HG03280 (cell line): ENCODE data around the gene ERH.
A peak's percentile ranks its signal among the peaks of the same experiment; 100 is the strongest.

Experiments used
- ATAC-seq: cut with Tn5 transposase; IDR thresholded peaks from one replicate; pipeline ENCODE4 v1.9.1; 2021; ENCODE audit warnings: mild to moderate bottlenecking, moderate library complexity; ENCODE audit not compliant: unreplicated experiment

ERH gene

DNA sequence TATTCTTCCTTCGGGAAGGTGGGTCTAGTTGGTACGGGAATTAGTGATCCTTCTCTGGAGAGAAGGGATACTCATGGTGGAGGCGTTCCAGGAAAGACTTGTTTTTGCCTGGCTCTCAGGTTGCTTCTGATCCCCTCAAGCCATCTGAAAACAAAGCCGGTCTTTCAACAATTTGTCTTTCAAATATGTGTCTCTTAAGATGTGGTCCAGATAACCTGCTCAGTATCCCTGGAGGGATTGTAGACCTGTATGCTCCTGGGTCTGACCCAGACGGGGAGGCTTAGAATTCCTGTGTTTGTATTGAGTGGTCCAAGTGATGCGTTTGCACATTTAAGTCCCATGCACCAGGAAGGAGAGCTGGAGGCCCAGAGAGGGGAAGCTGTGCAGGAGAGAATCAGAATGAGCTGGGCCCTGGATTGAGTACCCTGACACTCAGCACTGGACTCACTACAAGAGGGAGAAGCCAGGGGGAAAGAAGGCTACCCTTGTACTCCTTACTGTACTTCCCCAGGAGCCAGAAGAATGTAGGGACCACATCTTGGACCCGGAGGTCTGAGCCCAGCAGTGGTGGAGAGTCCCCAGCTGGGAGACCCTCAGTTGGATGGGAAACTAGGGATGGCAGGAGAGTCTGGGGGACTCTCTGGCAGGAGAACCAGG, 40.4 kb downstream of the ERH start:
- no peak for ATAC-seq

DNA sequence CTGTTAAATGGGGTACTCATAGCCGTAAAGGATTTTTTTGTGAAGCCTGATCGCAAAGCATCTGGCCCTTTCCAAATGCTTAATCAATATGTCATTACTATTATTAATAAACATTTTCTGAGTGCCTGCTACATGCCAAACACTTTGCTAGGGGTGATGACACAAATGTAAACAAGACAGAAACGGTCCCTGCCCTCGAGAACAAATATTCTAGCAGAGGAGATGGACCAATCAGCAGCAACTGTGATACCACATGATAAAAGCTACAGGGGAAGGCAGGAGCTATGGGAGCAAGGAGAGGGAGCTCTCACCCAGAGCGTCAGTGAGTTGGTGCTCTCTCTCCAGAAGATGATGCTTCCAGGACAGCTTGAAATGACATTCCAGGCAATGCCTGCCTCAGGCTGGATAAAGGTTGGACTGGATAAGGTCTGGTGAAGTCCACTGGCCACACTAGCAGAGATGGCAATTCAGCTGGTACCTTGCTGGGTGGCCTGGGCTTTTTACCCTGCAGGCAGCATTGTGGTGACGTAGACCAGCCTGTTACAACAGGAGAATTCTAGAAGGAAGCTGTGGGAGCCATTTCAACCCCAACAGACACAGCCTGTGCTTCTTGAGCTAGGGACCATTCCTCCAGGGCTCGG, 41.1 kb downstream of the ERH start:
- no peak for ATAC-seq

GRCh38 chr14:69355607-69356281, 42.4 kb downstream of the ERH start:
- no peak for ATAC-seq

- no peak for ATAC-seq
Measured at GRCh38 chr14:69355154-69355597, 42.9 kb downstream of the ERH start.

- ATAC-seq = peak; percentile 83
Measured at GRCh38 chr14:69354383-69355153, 43.5 kb downstream of the ERH start.

- ATAC-seq = no peak
Measured at GRCh38 chr14:69353168-69353567, 44.9 kb downstream of the ERH start.

DNA sequence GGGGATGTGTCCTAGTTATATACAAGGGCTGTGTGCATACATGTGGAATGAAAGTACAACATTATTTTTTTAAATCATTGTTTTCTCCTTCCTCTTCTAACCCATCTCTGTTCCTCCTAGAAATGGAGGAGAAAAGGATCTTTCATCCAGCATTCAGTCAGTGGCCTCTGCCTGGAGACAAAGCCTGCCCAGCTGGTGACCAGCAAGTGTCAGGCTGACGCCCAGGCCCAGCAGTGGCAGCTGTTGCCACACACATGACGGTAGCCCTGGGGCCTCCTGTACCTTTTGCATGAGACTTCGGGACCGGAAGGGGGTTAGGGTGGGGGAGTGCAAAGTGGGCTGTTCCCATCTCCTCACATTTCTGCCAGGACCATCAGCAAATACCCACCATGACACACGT, 46.2 kb downstream of the ERH start:
- no peak for ATAC-seq

- no peak for ATAC-seq
Measured at GRCh38 chr14:69351385-69351784, 46.7 kb downstream of the ERH start.

GRCh38 chr14:69350892-69351291, 47.2 kb downstream of the ERH start:
- ATAC-seq = no peak

DNA sequence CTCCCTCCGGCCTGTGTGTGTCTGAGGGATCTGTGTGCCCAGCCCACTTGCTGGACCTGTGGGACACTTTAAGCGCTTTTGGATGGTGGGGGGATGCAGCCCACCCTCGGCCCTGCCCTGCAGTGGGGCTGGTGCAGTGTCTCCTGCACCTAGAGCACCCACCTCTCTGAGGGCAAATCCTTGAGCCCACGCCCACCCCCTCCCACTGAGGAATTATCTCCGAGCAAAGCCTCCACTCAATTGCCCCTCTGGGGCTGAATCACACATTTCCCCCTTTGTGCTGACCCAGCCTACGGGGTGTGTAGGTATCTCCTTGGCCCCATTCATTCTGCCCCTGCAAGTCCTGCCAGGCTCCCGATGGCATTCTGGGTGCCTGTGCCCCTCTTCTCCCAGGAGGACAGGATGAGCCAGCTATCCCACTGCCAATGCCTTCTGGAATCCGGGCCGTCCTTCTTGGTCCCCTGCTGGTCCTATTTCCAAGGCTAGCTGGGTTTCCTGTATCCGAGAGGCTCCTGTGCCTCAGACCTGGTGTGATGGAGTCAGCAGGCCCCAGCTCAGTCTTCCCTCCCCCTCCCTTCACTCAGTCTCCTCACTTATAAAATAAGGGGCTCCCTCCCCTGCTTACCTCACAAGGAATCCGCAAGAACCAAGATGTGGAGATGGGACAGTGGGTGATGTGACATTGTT, 48.9 kb downstream of the ERH start:
- no peak for ATAC-seq

- ATAC-seq = no peak
Measured at GRCh38 chr14:69346710-69347109, 51.4 kb downstream of the ERH start.

DNA sequence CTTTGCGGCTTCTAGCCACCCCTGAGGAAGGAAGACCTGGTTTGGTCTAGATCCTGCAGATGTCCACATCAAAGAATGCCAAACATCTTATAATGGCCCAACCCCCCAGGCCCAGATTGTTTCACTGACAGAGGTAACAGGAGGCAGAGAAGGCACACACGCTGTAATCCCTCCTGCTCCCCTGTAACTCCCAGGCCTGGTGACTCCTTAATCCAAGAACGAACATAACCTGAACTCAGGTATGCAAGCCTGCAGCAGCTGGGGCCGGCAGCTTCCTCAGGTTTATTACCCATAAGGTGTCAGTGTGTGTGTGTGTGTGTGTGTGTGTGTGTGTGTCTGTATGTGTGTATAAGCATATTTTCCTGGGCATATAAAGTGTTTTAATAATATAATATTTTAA, 52.7 kb downstream of the ERH start:
- no peak for ATAC-seq

DNA sequence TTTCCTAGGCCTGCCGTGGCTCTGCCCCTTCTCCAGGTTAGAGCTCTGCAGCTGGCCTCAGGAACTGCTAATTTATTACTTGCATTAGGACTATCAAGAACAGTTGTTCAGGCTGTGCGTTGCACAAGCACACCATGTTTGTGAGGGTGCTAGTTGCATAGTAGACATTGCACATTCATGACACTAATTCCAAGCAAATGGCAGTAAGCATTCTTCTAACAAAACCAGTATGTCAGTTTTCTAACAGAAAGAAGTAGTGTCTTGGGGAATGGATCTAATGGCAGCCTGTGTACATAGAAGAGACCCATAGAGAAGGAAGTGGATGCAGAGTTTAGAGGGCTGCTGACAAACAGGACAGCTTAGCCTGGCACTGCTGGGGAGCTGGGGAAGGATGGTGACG, 53.9 kb downstream of the ERH start:
- no peak for ATAC-seq

DNA sequence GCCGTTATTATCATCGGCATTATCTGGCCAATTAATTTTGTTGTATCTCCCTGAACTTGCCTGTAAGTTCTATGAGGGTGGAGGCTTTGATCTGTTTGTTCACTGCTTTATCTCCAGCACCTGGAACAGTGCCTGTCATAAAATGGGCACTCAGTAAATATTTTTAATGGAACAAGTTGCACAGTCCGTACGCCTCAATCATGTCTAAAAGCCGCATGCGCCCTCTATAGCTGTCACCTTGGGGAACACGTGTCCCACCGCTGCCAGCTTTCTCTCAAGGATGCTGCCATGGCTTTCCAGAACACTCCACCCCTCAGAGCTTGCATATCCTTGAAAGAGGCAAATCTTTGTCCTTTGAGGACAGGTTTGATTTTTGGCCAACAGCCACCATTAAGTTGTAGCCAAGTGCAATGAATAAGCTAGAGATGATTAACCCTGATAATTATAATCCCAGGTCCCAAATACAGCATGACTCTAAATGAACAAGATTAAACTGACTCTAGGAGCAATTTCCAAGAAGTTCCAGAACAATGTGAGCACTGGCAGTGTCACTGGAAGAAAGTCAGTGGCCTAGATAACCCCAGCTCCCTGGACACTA, 55.1 kb downstream of the ERH start:
- no peak for ATAC-seq

GRCh38 chr14:69339426-69339825, 58.7 kb downstream of the ERH start:
- ATAC-seq = no peak

- ATAC-seq = no peak
Measured at GRCh38 chr14:69337984-69338383, 60.1 kb downstream of the ERH start.

GRCh38 chr14:69335371-69335771, 62.7 kb downstream of the ERH start:
- no peak for ATAC-seq

DNA sequence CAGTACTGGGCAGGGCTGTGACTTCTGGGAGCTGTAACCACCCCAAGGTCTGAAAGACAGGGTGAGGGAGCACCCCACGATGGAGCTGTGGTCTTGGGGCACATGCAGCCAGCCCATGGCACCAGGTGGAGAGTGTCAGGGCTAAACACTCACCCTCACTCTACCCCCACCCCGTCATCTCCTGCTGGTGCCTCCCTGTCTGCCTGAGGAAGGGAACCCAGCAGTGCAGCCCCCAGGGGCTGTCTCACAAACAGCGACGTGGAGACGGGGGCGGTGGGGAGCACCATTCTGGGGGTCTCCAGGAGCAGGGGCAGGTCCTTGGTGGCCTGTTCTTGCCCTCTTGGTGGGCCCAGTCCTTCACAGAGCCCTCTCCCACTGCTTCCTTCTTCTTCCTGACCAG, 63.5 kb downstream of the ERH start:
- ATAC-seq = no peak

DNA sequence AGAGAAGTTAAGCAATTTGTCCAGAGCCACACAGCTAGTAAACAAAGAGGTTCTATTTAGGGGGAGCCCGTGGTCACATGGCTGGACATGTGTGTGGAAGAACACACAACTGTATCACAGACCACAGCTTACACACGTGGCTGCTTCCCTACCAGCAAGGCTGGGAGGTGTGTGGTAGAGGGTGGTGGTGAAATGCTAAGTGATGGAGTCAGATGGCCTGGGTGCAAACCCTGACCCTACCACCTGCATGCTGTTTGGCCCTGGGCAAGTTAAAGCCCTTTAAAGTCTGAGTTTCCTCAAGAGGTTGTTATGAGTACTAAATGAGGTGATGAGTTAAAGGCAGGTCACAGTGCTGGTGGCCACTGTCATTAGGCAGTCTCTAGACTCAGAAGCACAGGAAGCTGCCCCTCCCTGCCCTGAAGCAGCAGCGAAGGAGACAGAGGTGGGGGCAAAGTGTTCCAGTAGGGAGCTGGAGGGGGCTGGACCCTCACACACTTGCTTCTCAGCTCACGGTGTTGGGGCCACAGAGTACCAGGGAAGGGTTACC, 64.2 kb downstream of the ERH start:
- ATAC-seq = no peak

DNA sequence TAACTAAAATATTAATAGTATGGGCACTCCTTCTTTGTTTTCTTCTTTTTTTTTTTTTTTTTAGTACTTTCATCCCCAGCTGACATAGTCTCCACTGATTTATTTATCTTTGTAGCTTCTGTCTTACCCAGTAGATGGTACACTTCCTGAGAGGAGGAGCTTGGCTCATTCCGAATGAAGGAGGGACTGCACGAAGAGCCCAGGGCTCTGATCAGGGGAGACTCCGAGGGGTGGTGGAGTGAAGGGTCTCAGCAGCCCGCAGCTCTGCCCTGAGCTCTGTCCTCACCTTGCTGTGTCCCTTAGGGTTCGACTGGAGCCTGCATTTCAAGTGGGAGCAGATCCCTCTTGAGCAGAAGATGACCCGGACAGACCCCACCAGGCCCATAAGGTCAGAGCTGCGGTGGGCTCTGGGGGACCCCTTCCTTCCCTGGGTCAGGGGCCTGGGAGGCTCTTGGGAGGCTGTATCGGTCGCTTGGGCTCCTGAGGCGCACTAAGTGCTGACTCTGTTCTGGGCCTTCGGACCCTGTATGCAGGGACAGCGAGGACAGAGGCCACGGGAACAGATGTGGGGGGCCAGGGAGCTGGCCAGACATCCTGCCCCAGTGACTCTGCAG, 65.2 kb downstream of the ERH start:
- ATAC-seq = no peak
